Memory B cell (primary cell): ENCODE measurements around the gene GAST.
A peak's percentile ranks its signal among the peaks of the same experiment; 100 is the strongest.

ENCODE experiments used
- ATAC-seq: fragments of 150-1000 bp; cut with Tn5 transposase; 2 replicates; pipeline ENCODE4 v1.10.0; 2021; ENCODE audit warnings: low read depth, mild to moderate bottlenecking, moderate library complexity
- DNase-seq, 2 donors: peaks; one replicate each; pipeline ENCODE4 v3.0.0; 2022; ENCODE audit warnings: low spot score in 2 of 2
- H3K27ac Mint-ChIP-seq: one replicate; pipeline ENCODE4 v1.8.0; 2022; ENCODE audit warnings: mild to moderate bottlenecking, moderate library complexity, mixed read lengths
- H3K27me3 Mint-ChIP-seq: one replicate; pipeline ENCODE4 v1.8.0; 2022; ENCODE audit warnings: mixed read lengths
- H3K36me3 Mint-ChIP-seq: one replicate; pipeline ENCODE4 v1.8.0; 2022; ENCODE audit warnings: mild to moderate bottlenecking, mixed read lengths
- H3K4me1 Mint-ChIP-seq: one replicate; pipeline ENCODE4 v1.8.0; 2022; ENCODE audit warnings: mixed read lengths
- H3K4me3 Mint-ChIP-seq: one replicate; pipeline ENCODE4 v1.8.0; 2022; ENCODE audit warnings: mild to moderate bottlenecking, moderate library complexity, mixed read lengths
- H3K9me3 Mint-ChIP-seq: one replicate; pipeline ENCODE4 v1.8.0; 2022; ENCODE audit warnings: mixed read lengths

Gene GAST

DNA sequence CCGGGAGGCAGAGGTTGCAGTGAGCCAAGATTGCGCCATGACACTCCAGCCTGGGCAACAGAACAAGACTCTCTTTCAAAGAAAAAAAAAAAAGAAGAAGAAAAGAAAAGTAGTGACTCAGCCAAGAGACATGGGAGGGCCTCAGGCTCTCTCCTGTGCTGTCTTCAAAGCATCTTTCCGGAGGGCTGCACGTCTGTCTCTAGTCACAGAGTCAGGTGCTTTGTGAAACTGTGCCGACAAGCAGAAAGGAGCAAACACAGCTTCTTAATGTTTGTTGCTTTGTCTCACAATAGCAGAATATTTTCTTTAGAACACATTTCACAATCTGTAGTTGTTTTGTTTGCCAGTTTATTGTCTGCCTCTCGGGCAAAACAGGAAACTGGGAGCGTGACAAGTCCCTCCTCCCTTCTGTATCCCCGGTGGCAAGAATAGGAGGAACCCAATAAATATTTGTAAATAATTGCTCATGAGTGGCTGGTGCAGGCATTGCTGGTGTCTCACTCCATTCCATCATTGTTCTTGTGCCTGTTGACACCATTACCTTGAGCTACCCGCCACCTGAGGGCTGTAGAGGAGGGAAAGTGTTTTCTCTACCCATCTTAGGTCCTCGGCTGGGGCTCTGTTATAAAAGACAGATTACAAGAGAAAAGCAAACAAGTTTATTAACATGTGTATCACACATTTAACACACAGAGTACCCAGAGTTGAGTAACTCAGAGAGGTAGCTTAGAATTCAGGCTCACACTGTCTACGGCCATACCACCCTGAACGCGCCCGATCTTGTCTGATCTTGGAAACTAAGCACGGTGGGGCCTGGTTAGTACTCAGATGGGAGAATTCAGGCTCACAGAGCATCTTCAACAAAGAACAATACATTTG, 5.5 kb downstream of the GAST start:
- no peak overlapping the region for H3K27ac Mint-ChIP-seq
- H3K36me3 Mint-ChIP-seq = no peaks in the 10 kb centered on the region
- H3K9me3 Mint-ChIP-seq = no peaks in the 10 kb centered on the region
- no peak overlapping the region for H3K4me3 Mint-ChIP-seq
- no peak for DNase-seq
- peaks cover 5% of the 10 kb centered on the region for H3K4me1 Mint-ChIP-seq
- ATAC-seq = no peak
- peaks cover 9% of the 10 kb centered on the region for H3K27me3 Mint-ChIP-seq

DNA sequence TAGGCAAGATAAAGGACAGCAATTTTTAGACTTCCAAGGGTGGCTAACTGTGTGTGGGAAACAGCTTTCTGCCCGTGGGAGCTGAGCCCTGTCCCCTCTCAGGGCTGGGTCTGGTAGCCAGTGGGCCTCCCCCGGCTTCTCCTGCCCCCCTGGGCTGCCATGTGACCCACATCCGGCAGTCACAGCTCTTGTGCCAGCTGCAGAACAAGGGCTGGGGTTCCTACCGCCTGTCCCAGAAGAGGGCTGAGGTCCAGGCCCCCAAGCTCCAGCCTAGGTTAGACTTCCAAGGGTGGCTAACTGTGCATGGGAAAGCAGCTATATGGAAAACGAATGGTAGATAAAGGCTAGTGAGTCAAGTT, 6.1 kb downstream of the GAST start:
- Mint-ChIP-seq H3K27me3 (peaks cover 10% of the 10 kb centered on the region), H3K4me1 (peaks cover 5% of the 10 kb centered on the region), H3K9me3 (no peaks in the 10 kb centered on the region), H3K27ac (no peak overlapping the region), H3K4me3 (no peak overlapping the region), H3K36me3 (no peaks in the 10 kb centered on the region)
- no peak for ATAC-seq
- no peak for DNase-seq

DNA sequence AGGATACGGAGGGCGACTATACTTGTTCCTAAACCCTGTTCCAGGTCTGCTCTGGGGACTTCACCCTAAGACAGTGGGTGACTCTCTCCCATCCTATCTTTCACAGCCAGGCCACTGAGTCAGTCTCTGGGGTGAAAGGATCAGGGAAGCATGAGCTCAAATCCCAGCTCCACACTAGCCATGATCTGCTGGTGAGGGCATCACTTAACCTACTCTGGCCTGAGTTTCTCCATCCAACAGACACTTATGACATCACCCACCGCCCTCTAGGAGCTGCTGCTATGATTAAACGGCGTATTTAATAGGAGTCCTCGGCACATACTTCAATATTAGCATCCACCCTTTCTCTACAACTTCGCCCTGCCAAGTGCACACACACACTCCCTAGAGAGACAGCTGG, 10.1 kb downstream of the GAST start:
- Mint-ChIP-seq H3K9me3 (no peaks in the 10 kb centered on the region), H3K27ac (no peak overlapping the region), H3K4me3 (no peak overlapping the region), H3K27me3 (peaks cover 18% of the 10 kb centered on the region), H3K36me3 (no peaks in the 10 kb centered on the region), H3K4me1 (peaks cover 5% of the 10 kb centered on the region)
- no peak for DNase-seq
- ATAC-seq = no peak

DNA sequence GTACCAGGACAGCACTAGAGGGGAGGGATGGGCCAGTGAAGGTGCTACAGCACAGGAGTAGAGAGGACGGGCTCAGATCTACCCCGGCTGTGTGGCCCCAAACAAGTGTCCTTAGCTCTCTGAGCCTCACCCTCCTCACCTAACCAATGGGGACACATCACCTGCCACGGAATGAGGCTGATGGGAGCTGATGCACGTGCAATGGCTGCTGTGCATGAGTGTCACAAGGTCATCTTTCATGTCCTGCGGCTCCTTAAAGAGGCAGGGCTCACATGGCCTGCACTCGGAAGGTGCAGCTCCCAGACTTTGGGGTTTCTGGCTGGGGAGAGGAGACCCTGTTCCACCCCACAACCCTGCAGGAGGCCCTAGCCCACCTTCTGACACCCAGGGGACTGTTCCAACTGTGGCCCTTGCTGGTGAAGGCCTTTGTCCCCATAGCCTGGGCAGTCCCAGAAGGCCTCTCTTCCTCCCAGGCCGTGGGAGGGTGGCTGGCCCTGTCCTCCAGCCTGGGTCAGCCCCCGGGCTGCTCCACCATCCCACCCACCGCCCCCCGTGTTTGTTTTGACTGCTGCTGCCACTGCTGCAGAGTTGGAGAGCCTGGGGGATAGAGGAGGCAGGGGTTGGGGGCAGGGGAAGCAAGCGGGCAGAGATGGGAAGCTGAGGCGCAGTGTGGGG, 11.8 kb downstream of the GAST start:
- Mint-ChIP-seq H3K9me3 (no peaks in the 10 kb centered on the region), H3K4me1 (peaks cover 5% of the 10 kb centered on the region), H3K4me3 (no peak overlapping the region), H3K27me3 (peaks cover 18% of the 10 kb centered on the region), H3K27ac (no peak overlapping the region), H3K36me3 (no peaks in the 10 kb centered on the region)
- DNase-seq (no peak), ATAC-seq (no peak)

DNA sequence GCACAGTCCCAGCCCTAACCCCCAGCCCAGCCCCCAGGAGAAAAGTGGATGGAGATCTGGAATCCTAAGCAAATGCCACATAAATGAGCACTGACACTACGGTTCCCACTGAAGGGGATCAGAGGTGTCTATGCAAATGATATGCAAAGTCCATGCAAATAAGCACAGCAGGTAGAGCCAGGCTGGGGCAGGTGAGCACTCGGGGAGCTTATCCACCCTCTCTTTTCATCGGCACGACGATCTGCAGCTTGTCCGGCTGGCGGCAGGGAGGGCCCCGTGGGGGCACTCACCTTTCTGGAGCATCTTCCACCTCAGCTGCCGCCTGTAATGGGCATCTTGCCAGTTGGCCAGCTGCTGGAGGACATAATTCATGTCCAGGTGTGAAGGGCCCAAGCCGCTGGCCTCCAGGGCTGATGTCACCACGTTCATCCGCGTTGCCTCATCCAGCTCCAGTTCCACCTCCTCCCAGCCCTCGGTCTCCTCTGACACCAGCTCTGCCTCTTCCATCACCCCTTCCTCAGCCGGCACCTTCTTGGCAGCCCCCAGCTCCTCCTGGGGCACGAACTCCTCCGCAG, 12.4 kb downstream of the GAST start:
- no peaks in the 10 kb centered on the region for H3K36me3 Mint-ChIP-seq
- ATAC-seq = no peak

DNA sequence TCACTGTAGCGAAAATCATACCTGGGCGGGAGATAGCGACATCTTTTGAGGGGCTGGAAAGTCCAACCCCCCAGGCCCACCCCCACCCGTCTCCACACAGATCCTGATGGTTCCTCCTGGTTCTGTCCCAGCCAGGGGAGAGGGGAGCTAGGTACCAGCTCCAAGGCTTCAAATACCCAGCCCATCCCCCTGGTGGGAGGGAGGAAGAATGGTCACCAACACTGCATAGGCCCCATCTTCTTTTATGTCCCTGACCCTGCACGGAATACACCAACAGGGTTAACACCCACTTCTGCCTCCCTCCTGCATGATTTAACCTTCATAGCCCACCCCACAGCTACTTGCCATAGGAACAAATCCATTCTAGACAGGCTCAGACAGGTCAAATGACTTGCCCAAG, 13.0 kb downstream of the GAST start:
- Mint-ChIP-seq H3K27ac (no peak overlapping the region), H3K4me3 (no peak overlapping the region), H3K9me3 (no peaks in the 10 kb centered on the region), H3K36me3 (no peaks in the 10 kb centered on the region), H3K27me3 (peaks cover 18% of the 10 kb centered on the region), H3K4me1 (peaks cover 5% of the 10 kb centered on the region)
- no peak for DNase-seq
- no peak for ATAC-seq

More for the DNA sequence above, 12.4 kb downstream of the GAST start:
- Mint-ChIP-seq H3K4me1 (peaks cover 5% of the 10 kb centered on the region), H3K27me3 (peaks cover 18% of the 10 kb centered on the region), H3K27ac (no peak overlapping the region), H3K9me3 (no peaks in the 10 kb centered on the region), H3K4me3 (no peak overlapping the region)
- no peak for DNase-seq

DNA sequence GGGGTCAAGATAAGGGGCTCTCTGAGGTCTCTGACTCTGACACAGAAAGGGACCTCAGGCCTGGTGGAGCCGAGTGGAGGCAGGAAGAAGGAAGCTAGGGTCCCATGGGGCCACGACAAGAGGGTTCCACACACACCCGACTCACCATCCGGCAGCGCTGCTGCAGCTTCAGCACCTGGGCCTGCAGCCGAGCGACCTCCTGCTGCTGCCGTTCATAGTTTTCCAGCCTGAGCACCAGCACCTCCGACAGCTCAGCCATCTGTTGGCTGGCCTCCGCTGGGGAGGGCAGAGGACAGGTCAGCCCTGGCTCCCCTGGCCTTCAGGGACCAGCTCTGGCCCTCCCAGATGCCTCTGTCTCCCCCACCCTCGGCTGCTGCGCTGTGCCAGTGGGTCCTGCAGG, 15.9 kb downstream of the GAST start:
- peak; percentile 35 for ATAC-seq
- Mint-ChIP-seq H3K4me1 (peaks cover 12% of the 10 kb centered on the region), H3K27ac (no peak overlapping the region), H3K36me3 (no peaks in the 10 kb centered on the region), H3K27me3 (peaks cover 15% of the 10 kb centered on the region), H3K4me3 (no peak overlapping the region), H3K9me3 (no peaks in the 10 kb centered on the region)
- DNase-seq = no peak

DNA sequence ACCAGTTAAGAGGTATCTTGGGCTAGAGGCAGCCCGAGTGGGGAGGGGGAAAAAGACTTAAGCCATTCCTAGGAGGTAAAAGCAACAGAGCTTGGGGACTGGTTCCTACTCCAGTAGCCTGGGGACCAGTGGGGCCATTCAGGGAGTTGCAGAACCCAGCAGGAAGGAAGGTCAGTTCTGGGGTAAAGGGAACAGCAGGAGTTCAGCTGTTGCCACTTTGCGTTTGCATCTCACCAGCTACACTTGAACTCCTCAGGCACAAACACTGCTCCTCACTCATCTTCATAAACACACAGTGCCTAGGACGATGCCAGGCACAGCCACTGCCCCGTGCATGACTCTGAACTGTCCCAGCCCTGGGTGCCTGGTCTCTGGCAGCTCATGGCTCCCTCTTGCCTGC, 18.3 kb downstream of the GAST start:
- DNase-seq (no peak), ATAC-seq (no peak)
- Mint-ChIP-seq H3K27me3 (peaks cover 14% of the 10 kb centered on the region), H3K4me3 (no peak overlapping the region), H3K4me1 (peaks cover 15% of the 10 kb centered on the region), H3K9me3 (no peaks in the 10 kb centered on the region), H3K27ac (no peak overlapping the region), H3K36me3 (no peaks in the 10 kb centered on the region)

DNA sequence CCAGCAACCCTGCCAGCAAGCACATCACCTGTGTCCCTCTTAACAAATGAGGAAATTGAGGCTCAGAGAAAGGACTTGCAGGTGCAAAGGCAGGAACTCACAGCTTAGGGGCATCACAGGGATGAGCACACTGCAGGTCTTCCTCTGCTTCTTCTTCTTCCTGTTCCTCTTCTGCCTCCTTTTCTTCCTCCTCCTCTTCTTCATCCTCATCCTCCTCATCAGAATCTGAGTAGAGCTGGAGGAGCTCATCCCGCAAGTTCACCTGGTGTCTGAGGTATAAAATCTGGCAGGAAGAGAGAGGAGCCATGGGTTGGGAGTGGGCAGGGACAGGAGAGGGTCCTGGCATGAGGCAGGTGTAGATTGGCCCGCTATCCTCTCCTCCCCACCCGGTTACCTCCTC, 19.7 kb downstream of the GAST start:
- no peaks in the 10 kb centered on the region for H3K36me3 Mint-ChIP-seq
- ATAC-seq = no peak
- H3K27ac Mint-ChIP-seq = no peak overlapping the region
- DNase-seq = no peak
- H3K4me1 Mint-ChIP-seq = peaks cover 15% of the 10 kb centered on the region
- H3K9me3 Mint-ChIP-seq = no peaks in the 10 kb centered on the region
- H3K27me3 Mint-ChIP-seq = peaks cover 21% of the 10 kb centered on the region
- no peak overlapping the region for H3K4me3 Mint-ChIP-seq

DNA sequence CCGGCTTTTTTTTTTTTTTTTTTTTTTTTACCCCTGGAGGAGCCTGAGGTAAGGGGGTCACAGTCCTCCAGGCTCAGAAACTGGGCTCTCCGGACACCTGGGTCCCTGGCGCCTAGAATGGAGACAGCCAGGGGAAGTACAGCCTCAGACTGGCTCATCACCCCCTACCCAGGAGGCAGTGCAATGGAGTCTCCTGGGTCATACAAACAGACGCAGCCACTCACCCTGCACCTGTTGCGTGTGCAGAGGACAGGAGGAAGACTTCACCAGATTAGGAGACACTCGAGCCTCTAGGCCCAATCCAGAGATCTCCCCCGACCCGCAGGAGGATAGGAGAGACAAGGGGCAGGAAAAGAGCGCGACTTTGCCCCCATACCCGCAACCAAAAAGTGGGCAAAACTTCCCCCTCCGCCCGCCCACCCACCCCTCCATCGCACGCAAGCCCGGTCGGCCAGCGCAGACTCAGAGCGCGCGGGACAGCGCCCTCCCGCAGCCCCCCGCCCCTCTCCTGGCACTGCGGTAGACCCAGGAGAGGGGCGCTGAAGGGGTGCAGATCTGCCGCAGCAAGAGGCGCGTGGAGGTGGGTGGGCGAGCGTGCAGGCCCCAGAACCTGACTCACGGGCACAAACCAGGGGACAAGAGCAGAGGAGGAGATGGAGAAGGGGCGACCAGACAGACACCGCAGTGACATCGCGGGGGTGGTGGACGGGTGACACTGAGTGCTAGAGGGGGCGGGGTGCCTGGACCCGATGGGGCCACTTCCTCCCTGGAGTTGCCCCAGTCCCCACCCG, 21.4 kb downstream of the GAST start:
- Mint-ChIP-seq H3K36me3 (no peaks in the 10 kb centered on the region), H3K9me3 (no peaks in the 10 kb centered on the region), H3K4me3 (peak overlapping the region; percentile 43), H3K27ac (no peak overlapping the region), H3K27me3 (peaks cover 25% of the 10 kb centered on the region), H3K4me1 (peaks cover 12% of the 10 kb centered on the region)
- no peak for DNase-seq
- ATAC-seq = no peak

DNA sequence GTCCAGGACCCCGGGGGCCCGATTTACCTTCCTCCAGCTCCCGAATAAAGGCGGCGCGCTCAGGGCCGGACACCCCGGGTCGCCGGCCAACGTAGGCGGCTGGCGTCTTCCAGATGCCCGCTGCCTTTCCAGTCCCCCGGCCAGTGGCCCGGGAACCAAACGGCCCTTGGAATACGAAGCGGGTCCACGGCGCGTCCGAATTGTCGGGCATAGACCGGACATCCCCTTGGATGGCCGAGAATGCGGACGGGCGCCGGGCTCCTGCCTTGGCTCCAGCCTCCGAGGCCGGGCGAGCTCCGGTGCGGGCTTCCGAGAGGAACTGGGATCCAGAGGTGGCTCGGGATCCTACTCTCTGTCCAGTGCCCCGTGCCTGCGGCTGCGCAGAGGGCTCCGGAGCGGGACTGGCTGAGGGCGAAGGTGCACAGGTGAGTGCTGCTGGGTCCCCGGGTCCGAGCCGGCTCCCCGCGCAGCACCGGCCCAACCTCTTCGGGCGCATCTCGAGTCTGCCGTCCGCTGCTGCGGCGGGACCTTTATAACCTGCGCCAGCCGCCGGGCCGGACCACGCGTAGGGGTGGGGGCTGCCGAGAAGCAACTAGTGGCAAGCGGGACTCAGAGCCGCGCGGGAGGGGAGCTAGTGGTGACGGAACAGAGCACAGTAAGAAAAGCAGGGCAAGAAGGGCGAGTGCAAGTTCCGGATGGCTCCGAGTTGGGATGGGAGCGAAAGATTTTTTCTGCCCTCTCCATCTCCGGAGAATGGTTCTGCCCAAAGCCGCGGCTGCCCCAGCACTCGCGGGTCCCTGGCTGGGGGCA, 22.2 kb downstream of the GAST start, which contains the start of gene HAP1:
Gene HAP1 (minus strand): TSS at position 505 of the 810 bp plus-strand sequence. CDS start 9 bp downstream, at position 496.
- Mint-ChIP-seq H3K27ac (no peak within 1 kb of the TSS), H3K4me3 (peak within 1 kb of the TSS; percentile 58), H3K4me1 (peaks cover 11% of the 10 kb centered on the region), H3K9me3 (no peaks in the 10 kb centered on the region), H3K36me3 (no peaks in the 10 kb centered on the region), H3K27me3 (peaks cover 25% of the 10 kb centered on the region)
- DNase-seq (peak in 1 of 2 donors; percentile 42), ATAC-seq (no peak)

DNA sequence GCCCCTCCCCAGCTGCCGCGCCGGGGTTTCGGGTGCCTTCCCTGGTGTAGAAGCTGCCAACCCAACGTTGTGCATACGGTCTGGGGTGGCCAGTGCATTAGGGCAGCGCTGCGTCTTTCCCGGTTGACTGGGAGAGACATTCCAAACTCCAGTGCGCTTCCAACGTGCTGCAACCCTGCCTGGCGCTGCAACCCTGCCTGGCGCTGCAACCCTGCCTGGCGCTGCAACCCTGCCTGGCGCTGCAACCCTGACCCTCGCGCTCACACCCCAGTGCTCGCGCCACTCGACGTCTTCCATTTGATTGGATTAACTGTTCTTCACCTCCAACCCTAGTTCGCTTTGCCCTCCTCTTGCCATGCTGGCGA, 22.8 kb downstream of the GAST start:
- Mint-ChIP-seq H3K36me3 (no peaks in the 10 kb centered on the region), H3K4me1 (peaks cover 11% of the 10 kb centered on the region), H3K27ac (no peak overlapping the region), H3K9me3 (no peaks in the 10 kb centered on the region), H3K27me3 (peaks cover 25% of the 10 kb centered on the region), H3K4me3 (peak overlapping the region; percentile 58)
- DNase-seq (no peak), ATAC-seq (no peak)

DNA sequence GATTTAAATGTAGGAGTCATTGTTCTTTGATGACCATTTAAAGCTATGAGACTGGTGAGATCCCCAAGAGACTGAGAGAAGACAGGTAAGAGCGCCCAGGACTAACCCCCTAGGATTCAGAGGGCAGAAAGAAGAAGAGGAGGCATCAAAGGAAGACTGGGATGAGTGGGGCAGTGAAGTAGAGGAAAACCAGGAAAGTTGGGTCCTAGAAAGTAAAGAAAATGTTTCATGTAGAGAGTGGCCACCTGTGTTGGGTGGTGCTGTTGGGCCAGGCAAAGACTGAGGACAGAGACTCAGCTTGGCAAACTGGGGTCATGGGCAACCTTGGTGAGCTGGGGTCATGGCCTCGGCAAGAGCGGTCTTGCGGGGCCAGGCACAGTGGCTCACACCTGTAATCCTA, 23.6 kb downstream of the GAST start:
- Mint-ChIP-seq H3K4me3 (no peak overlapping the region), H3K27ac (no peak overlapping the region), H3K9me3 (no peaks in the 10 kb centered on the region), H3K36me3 (no peaks in the 10 kb centered on the region), H3K4me1 (peaks cover 11% of the 10 kb centered on the region), H3K27me3 (peaks cover 25% of the 10 kb centered on the region)
- DNase-seq = no peak
- ATAC-seq = no peak
